GM23248 (cell line): ENCODE measurements around the gene RAC2.

Experiments
- EZH2 ChIP-seq: fragments of 200-600 bp; sonication (generic); IDR thresholded peaks from 2 replicates; pipeline ENCODE4 v1.6.1; 2018; ENCODE audit warnings: antibody characterized with exemption, mild to moderate bottlenecking; ENCODE audit not compliant: insufficient read depth, poor library complexity, severe bottlenecking
- EZH2phosphoT487 ChIP-seq: fragments of 200-600 bp; sonication (generic); IDR thresholded peaks from 2 replicates; pipeline ENCODE4 v1.6.1; 2018; ENCODE audit warnings: antibody characterized with exemption, moderate library complexity, mild to moderate bottlenecking, low read depth; ENCODE audit not compliant: insufficient read depth

- TF ChIP-seq EZH2 (no peak), EZH2phosphoT487 (no peak)
Measured at GRCh38 chr22:37186997-37187522, 57.0 kb downstream of the RAC2 start.
